Heart left ventricle (tissue), 16 donors: ENCODE measurements around the gene TBX10. TPM values are rescaled to one million over a fixed set of nuclear protein-coding genes. Genes with fewer than 3 reads are reported as not detected.

ENCODE experiments used
- ATAC-seq, 4 donors: fragments of 200-7000 bp; cut with Tn5 transposase; one replicate each; pipeline ENCODE4 v1.9.1; 2020 to 2022; ENCODE audit warnings: moderate library complexity in 4 of 4, mild to moderate bottlenecking in 3 of 4, moderate number of reproducible peaks in 1 of 4
- DNase-seq, 5 donors: peaks; one replicate each; pipeline ENCODE4 v3.0.0-alpha.2; 2020
- H3K27ac ChIP-seq, 12 donors: fragments of 200-600 bp; sonication (generic) in 4 of 12; one replicate each; pipeline versions ENCODE4 v1.5.0 to v1.8.0; 2016 to 2022; ENCODE audit warnings: mild to moderate bottlenecking in 2 of 12
- H3K27me3 ChIP-seq, 9 donors: fragments of 200-600 bp; sonication (generic) in 2 of 9; one replicate each; pipeline versions ENCODE4 v1.5.1 to v1.8.0; 2016 to 2022; ENCODE audit warnings: mild to moderate bottlenecking in 3 of 9
- H3K36me3 ChIP-seq, 9 donors: fragments of 200-600 bp; sonication (generic) in 2 of 9; one replicate each; pipeline versions ENCODE4 v1.5.0 to v1.8.0; 2018 to 2022; ENCODE audit warnings: mild to moderate bottlenecking in 2 of 9
- H3K4me1 ChIP-seq, 12 donors: fragments of 200-600 bp; sonication (generic) in 4 of 12; one replicate each; pipeline versions ENCODE4 v1.5.0 to v1.8.0; 2016 to 2022; ENCODE audit warnings: mild to moderate bottlenecking in 3 of 12
- H3K4me3 ChIP-seq, 12 donors: fragments of 200-600 bp; sonication (generic) in 4 of 12; one replicate each; pipeline versions ENCODE4 v1.5.0 to v1.8.0; 2017 to 2022; ENCODE audit warnings: mild to moderate bottlenecking in 9 of 12, moderate library complexity in 4 of 12
- H3K9me3 ChIP-seq, 12 donors: fragments of 200-600 bp; sonication (generic) in 4 of 12; one replicate each; pipeline versions ENCODE4 v1.5.0 to v1.8.0; 2016 to 2022; ENCODE audit warnings: mild to moderate bottlenecking in 1 of 12
- POLR2A ChIP-seq, 2 donors: fragments of 450-650 bp; IDR thresholded peaks; one replicate each; pipeline ENCODE4 v1.6.1; 2017; ENCODE audit warnings: antibody characterized with exemption in 2 of 2, mild to moderate bottlenecking in 2 of 2, moderate library complexity in 2 of 2
- WGBS, 4 donors: extraction: QIAGEN DNeasy Blood & Tissue Kit in 2 of 4; methylation state at CpG; one replicate each; pipeline versions ENCODE4 v1.1.5 to v1.1.7; 2013 to 2018; 5-methylcytosine and 5-hydroxymethylcytosine counted together
- intact Hi-C, 10 donors: fragments of 100-400 bp; cut with DNase I; formaldehyde crosslinking; loops; one replicate each; pipeline versions ENCODE4 v1.11.1 to v1.14.2; 2022
- polyA plus RNA-seq, 2 donors: library from polyadenylated mRNA; stranded (reverse); fragments of 200-250 nt; gene quantifications; one replicate each; pipeline ENCODE4 v1.2.3, GENCODE V29; 2013
- total RNA-seq, 9 donors: library from RNA; depleted of rRNA in 2 of 9; stranded (reverse); fragments of >200 nt in 2 of 9; fragmentation: NEBNext Ultra II Directional in 3 of 9; extraction: Animal tissue kit (Norgen Biotek cat#: 25700) in 3 of 9; gene quantifications; one replicate each; pipeline versions ENCODE4 v1.1.0 to v1.2.4, GENCODE V29; 2016 to 2023
- TF ChIP-seq, protein P1 (sequence below), 12 donors: fragments of 200-600 bp; sonication (generic) in 4 of 12; IDR thresholded peaks; one replicate each; pipeline versions ENCODE4 v1.5.0 to v1.8.0; 2018 to 2022; ENCODE audit warnings: antibody characterized with exemption in 12 of 12, mild to moderate bottlenecking in 5 of 12
- donor health status: ischemic (EF 13 %, LVEDD 7.1; RV severe dilation, severe dysfunction).
- donor health status: healthy with polysubstance abuse.
- donor health status: DM: no; HTN: yes; CAD: no.
- donor health status: DM: no; HTN: no; CAD: no.
- donor health status: ischemic (EF 25% LVEDD 6.9; RV normal size, moderate dysfunction).
- donor health status: ischemic (EF 25% LVEDD 5.7; RV mildly dilated, moderate dysfunction).
- donor health status: healthy.
- donor health status: DM: yes; HTN: yes; CAD: no.
- donor health status: ischemic (EF 35%, LVEDD 5.7; RV mildly dilated, moderate dysfunction).
- donor health status: nonischemic (EF 11% LVEDD 7.7; RV severe dilation, severe dysfunction).
- donor health status: DM: yes; HTN: yes; CAD: no.
- donor health status: PGD.
- donor health status: ischemic (EF 29% LVEDD 5.4; RV normal size, mild dysfunction).
- donor health status: nonischemic (EF 23%, LVEDD 6.1; RV moderate dilation, normal function).

TBX10 gene
- total and polyA plus RNA-seq, 11 donors = 0.11 to 0.30 TPM; not detected in 9

- Histone ChIP-seq H3K4me3 (no peak overlapping the region), H3K9me3 (no peaks in the 10 kb centered on the region), H3K27ac (no peak overlapping the region), H3K36me3 (no peaks in the 10 kb centered on the region), H3K4me1 (no peaks in the 10 kb centered on the region), H3K27me3 (no peaks in the 10 kb centered on the region)
- no peak for TF ChIP-seq POLR2A (IDR thresholded peaks at IDR 0.05)
- TF ChIP-seq, protein P1, sequence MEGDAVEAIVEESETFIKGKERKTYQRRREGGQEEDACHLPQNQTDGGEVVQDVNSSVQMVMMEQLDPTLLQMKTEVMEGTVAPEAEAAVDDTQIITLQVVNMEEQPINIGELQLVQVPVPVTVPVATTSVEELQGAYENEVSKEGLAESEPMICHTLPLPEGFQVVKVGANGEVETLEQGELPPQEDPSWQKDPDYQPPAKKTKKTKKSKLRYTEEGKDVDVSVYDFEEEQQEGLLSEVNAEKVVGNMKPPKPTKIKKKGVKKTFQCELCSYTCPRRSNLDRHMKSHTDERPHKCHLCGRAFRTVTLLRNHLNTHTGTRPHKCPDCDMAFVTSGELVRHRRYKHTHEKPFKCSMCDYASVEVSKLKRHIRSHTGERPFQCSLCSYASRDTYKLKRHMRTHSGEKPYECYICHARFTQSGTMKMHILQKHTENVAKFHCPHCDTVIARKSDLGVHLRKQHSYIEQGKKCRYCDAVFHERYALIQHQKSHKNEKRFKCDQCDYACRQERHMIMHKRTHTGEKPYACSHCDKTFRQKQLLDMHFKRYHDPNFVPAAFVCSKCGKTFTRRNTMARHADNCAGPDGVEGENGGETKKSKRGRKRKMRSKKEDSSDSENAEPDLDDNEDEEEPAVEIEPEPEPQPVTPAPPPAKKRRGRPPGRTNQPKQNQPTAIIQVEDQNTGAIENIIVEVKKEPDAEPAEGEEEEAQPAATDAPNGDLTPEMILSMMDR (IDR thresholded peaks at IDR 0.05) = peak in 8 of 12 donors; percentile 9 to 37 (median 19)
- ATAC-seq = peak; percentile 21 to 55 (median 40)
- WGBS, 4 donors = 72 to 80% (median 79%) methylated on average over 10 to 24 of the region's 24 CpGs
- intact Hi-C loops = loop anchor here in 1 of 10 donors (10.0 kb wide), 1 partner anchor 91 kb away; no protein-coding TSS in a partner anchor
- peak in 1 of 5 donors; percentile 45 for DNase-seq
Measured at GRCh38 chr11:67665541-67666302, 26.2 kb upstream of the TBX10 start.

- Histone ChIP-seq H3K27me3 (no peaks in the 10 kb centered on the region), H3K36me3 (no peaks in the 10 kb centered on the region), H3K4me3 (no peak overlapping the region), H3K9me3 (no peaks in the 10 kb centered on the region), H3K4me1 (no peaks in the 10 kb centered on the region), H3K27ac (no peak overlapping the region)
- intact Hi-C loops = loop anchor here in 2 of 10 donors (5.0 to 10.0 kb wide), 2 partner anchors 53 to 90 kb away; no protein-coding TSS in a partner anchor
- TF ChIP-seq, protein P1 (IDR thresholded peaks at IDR 0.05) = no peak
- TF ChIP-seq POLR2A (IDR thresholded peaks at IDR 0.05) = no peak
- ATAC-seq (no peak), DNase-seq (no peak)
- 81 to 89% (median 87%) methylated on average over 12 to 33 of the region's 33 CpGs for WGBS, 4 donors
Measured at GRCh38 chr11:67664696-67665540, 25.4 kb upstream of the TBX10 start.

- ATAC-seq (no peak), DNase-seq (no peak)
- no peak overlapping the region for H3K27ac ChIP-seq
- no peaks in the 10 kb centered on the region for H3K4me1 ChIP-seq
- no peaks in the 10 kb centered on the region for H3K36me3 ChIP-seq
- H3K27me3 ChIP-seq = no peaks in the 10 kb centered on the region
- intact Hi-C loops = loop anchor here in 2 of 10 donors (5.0 to 10.0 kb wide), 2 partner anchors 52 to 89 kb away; no protein-coding TSS in a partner anchor
- WGBS, 4 donors = 85 to 93% (median 88%) methylated on average over 13 to 16 of the region's 16 CpGs
- H3K9me3 ChIP-seq = no peaks in the 10 kb centered on the region
- TF ChIP-seq, protein P1 (IDR thresholded peaks at IDR 0.05) = no peak
- no peak overlapping the region for H3K4me3 ChIP-seq
Measured at GRCh38 chr11:67664213-67664585, 24.6 kb upstream of the TBX10 start.
